Gastrocnemius medialis (tissue), 4 donors: ENCODE results near the gene FEN1.

Source experiments
- CTCF ChIP-seq, 5 experiments: fragments of 450-650 bp in 3 of 5; fragments of 200-600 bp in 2 of 5; sonication (generic) in 2 of 5; IDR thresholded peaks in 4 of 5; conservative IDR thresholded peaks in 1 of 5; 1 replicate in 4 of 5; 2 replicates in 1 of 5; pipeline ENCODE4 v1.5.1; 2016 to 2019; ENCODE audit warnings: antibody characterized with exemption in 5 of 5, mild to moderate bottlenecking in 3 of 5, moderate library complexity in 3 of 5
- POLR2A ChIP-seq, 2 donors: fragments of 450-650 bp; IDR thresholded peaks; one replicate each; pipeline ENCODE4 v1.6.1; 2017; ENCODE audit warnings: antibody characterized with exemption in 2 of 2, mild to moderate bottlenecking in 2 of 2, moderate library complexity in 2 of 2

GRCh38 chr11:61842528-61842820 lies 49.8 kb downstream of the FEN1 start:
- TF ChIP-seq CTCF (IDR thresholded peaks at IDR 0.05 in 4 of 5, conservative IDR thresholded peaks at IDR 0.05 in 1 of 5), result no peak
- TF ChIP-seq POLR2A (IDR thresholded peaks at IDR 0.05), result no peak
